Measurements from ENCODE around the gene ELP1. TPM values are rescaled to one million over a fixed set of nuclear protein-coding genes. Genes with fewer than 3 reads are reported as not detected.

The ELP1 gene
- total and polyA plus RNA-seq, 2 experiments from 2014 or later: 9.1 to 46.3 TPM

DNA sequence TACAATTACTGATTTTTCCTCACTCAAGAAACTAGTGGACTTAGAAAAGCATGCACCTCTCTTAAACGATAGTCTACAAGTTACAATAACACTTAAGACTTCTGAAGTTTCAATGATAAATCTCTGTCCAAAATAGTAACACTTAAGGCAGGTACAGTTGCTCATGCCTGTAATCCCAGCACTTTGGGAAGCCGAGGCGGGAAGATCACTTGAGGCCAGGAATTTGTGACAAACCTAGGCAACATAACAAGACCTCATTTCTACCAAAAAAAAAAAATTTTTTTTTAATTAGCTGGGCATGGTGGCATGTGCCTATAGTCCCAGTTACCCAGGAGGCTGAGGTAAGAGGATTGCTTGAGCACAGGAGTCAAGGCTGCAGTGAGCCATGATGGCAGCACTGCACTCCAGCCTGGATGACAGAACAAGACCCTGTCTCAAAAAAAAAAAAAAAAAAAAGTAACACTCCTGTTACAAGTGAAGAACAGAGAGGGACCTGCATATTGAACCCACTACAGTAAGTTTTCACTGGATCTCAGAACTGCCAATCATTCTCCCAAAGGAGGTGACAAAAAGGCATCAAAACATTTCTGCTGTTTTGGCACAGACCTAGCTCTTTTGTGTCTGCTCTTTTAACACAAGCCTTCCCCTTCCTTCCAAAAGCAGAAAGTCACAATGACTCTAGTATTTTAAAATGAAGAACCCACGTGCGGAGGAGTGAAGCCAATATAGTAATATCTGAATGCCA is 3.8 kb upstream of the ELP1 start:
- TF ChIP-seq ZNF462 (CRISPR knock-in tag; IDR thresholded peaks at IDR 0.05) (no peak), EZH2phosphoT487 (IDR thresholded peaks at IDR 0.05; ENCODE audit: unreplicated experiment) (no peak), REST (IDR thresholded peaks at IDR 0.05; ENCODE audit: unreplicated experiment) (no peak), JUNB (IDR thresholded peaks at IDR 0.05; ENCODE audit: unreplicated experiment) (no peak), EZH2 (IDR thresholded peaks at IDR 0.05; ENCODE audit: low read depth, unreplicated experiment) (no peak), CREB1 (CRISPR knock-in tag; IDR thresholded peaks at IDR 0.05; ENCODE audit: low read depth) (no peak), POLR2AphosphoS5 (IDR thresholded peaks at IDR 0.05; ENCODE audit: low read depth) (no peak), NANOG (IDR thresholded peaks at IDR 0.05; ENCODE audit: borderline replicate concordance) (no peak), ZNF114 (CRISPR knock-in tag; IDR thresholded peaks at IDR 0.05) (no peak)
- TF ChIP-seq, protein P1, sequence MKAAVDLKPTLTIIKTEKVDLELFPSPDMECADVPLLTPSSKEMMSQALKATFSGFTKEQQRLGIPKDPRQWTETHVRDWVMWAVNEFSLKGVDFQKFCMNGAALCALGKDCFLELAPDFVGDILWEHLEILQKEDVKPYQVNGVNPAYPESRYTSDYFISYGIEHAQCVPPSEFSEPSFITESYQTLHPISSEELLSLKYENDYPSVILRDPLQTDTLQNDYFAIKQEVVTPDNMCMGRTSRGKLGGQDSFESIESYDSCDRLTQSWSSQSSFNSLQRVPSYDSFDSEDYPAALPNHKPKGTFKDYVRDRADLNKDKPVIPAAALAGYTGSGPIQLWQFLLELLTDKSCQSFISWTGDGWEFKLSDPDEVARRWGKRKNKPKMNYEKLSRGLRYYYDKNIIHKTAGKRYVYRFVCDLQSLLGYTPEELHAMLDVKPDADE (IDR thresholded peaks at IDR 0.05): no peak
- TF ChIP-seq, protein P2, sequence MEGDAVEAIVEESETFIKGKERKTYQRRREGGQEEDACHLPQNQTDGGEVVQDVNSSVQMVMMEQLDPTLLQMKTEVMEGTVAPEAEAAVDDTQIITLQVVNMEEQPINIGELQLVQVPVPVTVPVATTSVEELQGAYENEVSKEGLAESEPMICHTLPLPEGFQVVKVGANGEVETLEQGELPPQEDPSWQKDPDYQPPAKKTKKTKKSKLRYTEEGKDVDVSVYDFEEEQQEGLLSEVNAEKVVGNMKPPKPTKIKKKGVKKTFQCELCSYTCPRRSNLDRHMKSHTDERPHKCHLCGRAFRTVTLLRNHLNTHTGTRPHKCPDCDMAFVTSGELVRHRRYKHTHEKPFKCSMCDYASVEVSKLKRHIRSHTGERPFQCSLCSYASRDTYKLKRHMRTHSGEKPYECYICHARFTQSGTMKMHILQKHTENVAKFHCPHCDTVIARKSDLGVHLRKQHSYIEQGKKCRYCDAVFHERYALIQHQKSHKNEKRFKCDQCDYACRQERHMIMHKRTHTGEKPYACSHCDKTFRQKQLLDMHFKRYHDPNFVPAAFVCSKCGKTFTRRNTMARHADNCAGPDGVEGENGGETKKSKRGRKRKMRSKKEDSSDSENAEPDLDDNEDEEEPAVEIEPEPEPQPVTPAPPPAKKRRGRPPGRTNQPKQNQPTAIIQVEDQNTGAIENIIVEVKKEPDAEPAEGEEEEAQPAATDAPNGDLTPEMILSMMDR (conservative IDR thresholded peaks at IDR 0.05; ENCODE audit: low read depth in 2 of 2): no peak
- Histone ChIP-seq H4K20me1 (replicated peaks; ENCODE audit: insufficient read depth) (no peaks in the 10 kb centered on the region; the same call in 1 of the 2 replicates), H3K27me3 (ENCODE audit: insufficient read depth) (no peaks in the 10 kb centered on the region), H3K79me2 (replicated peaks; ENCODE audit: insufficient read depth) (peaks cover 9% of the 10 kb centered on the region), H3K9me2 (ENCODE audit: insufficient read depth) (no peaks in the 10 kb centered on the region), H3K4me2 (no peak overlapping the region), H3F3A (replicated peaks; ENCODE audit: low read depth) (peaks cover 8% of the 10 kb centered on the region; the same call in 1 of the 2 replicates), H2AFZ (no peak overlapping the region), H3K27ac (ENCODE audit: low read depth) (no peak overlapping the region), H3K4me1 (ENCODE audit: insufficient read depth) (peaks cover 13% of the 10 kb centered on the region), H3K36me3 (ENCODE audit: insufficient read depth) (no peaks in the 10 kb centered on the region; the same call in 1 of the 2 replicates), H3K4me3 (no peak overlapping the region)
- no peak for DNase-seq (ENCODE audit: low spot score)
- H3K27ac Mint-ChIP-seq: no peak overlapping the region
- H3K36me3 Mint-ChIP-seq (ENCODE audit: low read depth): 0 out of 3 replicates have a peak, but pooled peaks cover 3% of the 10 kb centered on the region
- H3K27me3 Mint-ChIP-seq (ENCODE audit: insufficient read depth, low read depth, poor library complexity): peaks cover 3% of the 10 kb centered on the region
- H3K4me3 Mint-ChIP-seq: no peak overlapping the region
- H3K9me3 Mint-ChIP-seq: no peaks in the 10 kb centered on the region
- H3K4me1 Mint-ChIP-seq: peaks cover 11% of the 10 kb centered on the region
- ATAC-seq: no peak

Data from GM23338 (cell line).